Measurements from ENCODE around the gene ALK.

Gene ALK

GRCh38 chr2:29596584-29596983 lies 324.8 kb downstream of the ALK start:
- H3K4me1 ChIP-seq (ENCODE audit: low read length): no peaks in the 10 kb centered on the region
- H3K27me3 ChIP-seq (replicated peaks; ENCODE audit: insufficient read depth, low read length): no peaks in the 10 kb centered on the region
- H3K36me3 ChIP-seq (replicated peaks; ENCODE audit: insufficient read depth, low read length): no peaks in the 10 kb centered on the region
- H2AFZ ChIP-seq (ENCODE audit: low read length): no peak overlapping the region
- H3K79me2 ChIP-seq (ENCODE audit: low read length): no peaks in the 10 kb centered on the region
- H3K4me3 ChIP-seq (ENCODE audit: low read length): no peak overlapping the region
- H4K20me1 ChIP-seq (ENCODE audit: insufficient read depth, low read length): no peaks in the 10 kb centered on the region
- H3F3A ChIP-seq (ENCODE audit: insufficient read depth, low read length): no peaks in the 10 kb centered on the region
- H3K9me3 ChIP-seq (replicated peaks; ENCODE audit: insufficient read depth, low read length): no peaks in the 10 kb centered on the region
- DNase-seq: no peak
- H3K9me2 ChIP-seq (replicated peaks; ENCODE audit: insufficient read depth, low read length): no peaks in the 10 kb centered on the region
- H3K4me2 ChIP-seq (ENCODE audit: low read depth, low read length): no peak overlapping the region
- H3K9ac ChIP-seq (ENCODE audit: low read length): no peak overlapping the region
- no peak for TF ChIP-seq EZH2phosphoT487 (IDR thresholded peaks at IDR 0.05; ENCODE audit: low read length)
- no peak for TF ChIP-seq CTCF (IDR thresholded peaks at IDR 0.05; ENCODE audit: low read length)
- no peak for TF ChIP-seq EZH2 (optimal IDR thresholded peaks at IDR 0.05; ENCODE audit: low read depth, low read length)
- no peak overlapping the region for H3K27ac ChIP-seq (ENCODE audit: low read length)

GRCh38 chr2:29591600-29591999 lies 329.8 kb downstream of the ALK start:
- H4K20me1 ChIP-seq (ENCODE audit: insufficient read depth, low read length): no peaks in the 10 kb centered on the region
- H3K9me3 ChIP-seq (replicated peaks; ENCODE audit: insufficient read depth, low read length): no peaks in the 10 kb centered on the region
- no peaks in the 10 kb centered on the region for H3K9me2 ChIP-seq (replicated peaks; ENCODE audit: insufficient read depth, low read length)
- no peak overlapping the region for H2AFZ ChIP-seq (ENCODE audit: low read length)
- no peaks in the 10 kb centered on the region for H3K27me3 ChIP-seq (replicated peaks; ENCODE audit: insufficient read depth, low read length)
- no peak overlapping the region for H3K27ac ChIP-seq (ENCODE audit: low read length)
- H3K79me2 ChIP-seq (ENCODE audit: low read length): no peaks in the 10 kb centered on the region
- H3K4me3 ChIP-seq (ENCODE audit: low read length): no peak overlapping the region
- no peak for DNase-seq
- no peak for TF ChIP-seq EZH2phosphoT487 (IDR thresholded peaks at IDR 0.05; ENCODE audit: low read length)
- TF ChIP-seq EZH2 (optimal IDR thresholded peaks at IDR 0.05; ENCODE audit: low read depth, low read length): no peak
- TF ChIP-seq CTCF (IDR thresholded peaks at IDR 0.05; ENCODE audit: low read length): no peak
- H3K4me1 ChIP-seq (ENCODE audit: low read length): no peaks in the 10 kb centered on the region
- H3K4me2 ChIP-seq (ENCODE audit: low read depth, low read length): no peak overlapping the region
- H3F3A ChIP-seq (ENCODE audit: insufficient read depth, low read length): no peaks in the 10 kb centered on the region
- no peak overlapping the region for H3K9ac ChIP-seq (ENCODE audit: low read length)
- H3K36me3 ChIP-seq (replicated peaks; ENCODE audit: insufficient read depth, low read length): no peaks in the 10 kb centered on the region

- H4K20me1 ChIP-seq (ENCODE audit: insufficient read depth, low read length): no peaks in the 10 kb centered on the region
- TF ChIP-seq EZH2 (optimal IDR thresholded peaks at IDR 0.05; ENCODE audit: low read depth, low read length) (no peak), CTCF (IDR thresholded peaks at IDR 0.05; ENCODE audit: low read length) (no peak), EZH2phosphoT487 (IDR thresholded peaks at IDR 0.05; ENCODE audit: low read length) (no peak)
Observed at GRCh38 chr2:29590211-29590610, 331.2 kb downstream of the ALK start.

More at GRCh38 chr2:29590211-29590610, 331.2 kb downstream of the ALK start:
- no peak overlapping the region for H3K9ac ChIP-seq (ENCODE audit: low read length)
- H3K4me3 ChIP-seq (ENCODE audit: low read length): no peak overlapping the region
- no peaks in the 10 kb centered on the region for H3K4me1 ChIP-seq (ENCODE audit: low read length)
- H3F3A ChIP-seq (ENCODE audit: insufficient read depth, low read length): no peaks in the 10 kb centered on the region
- no peaks in the 10 kb centered on the region for H3K9me2 ChIP-seq (replicated peaks; ENCODE audit: insufficient read depth, low read length)
- H3K9me3 ChIP-seq (replicated peaks; ENCODE audit: insufficient read depth, low read length): no peaks in the 10 kb centered on the region
- H3K4me2 ChIP-seq (ENCODE audit: low read depth, low read length): no peak overlapping the region
- no peak overlapping the region for H3K27ac ChIP-seq (ENCODE audit: low read length)
- no peaks in the 10 kb centered on the region for H3K27me3 ChIP-seq (replicated peaks; ENCODE audit: insufficient read depth, low read length)
- DNase-seq: no peak
- H3K36me3 ChIP-seq (replicated peaks; ENCODE audit: insufficient read depth, low read length): no peaks in the 10 kb centered on the region
- no peaks in the 10 kb centered on the region for H3K79me2 ChIP-seq (ENCODE audit: low read length)
- no peak overlapping the region for H2AFZ ChIP-seq (ENCODE audit: low read length)
